HT-29 (cell line): ENCODE data around the gene SRSF2. TPM values are rescaled to one million over a fixed set of nuclear protein-coding genes. Genes with fewer than 3 reads are reported as not detected.
"Not testable (repeated sequence)": the region's sequence is repeated elsewhere in the genome, so short reads cannot be mapped to it uniquely, and the experiment has no call there.

Experiments
- DNase-seq: peaks from one replicate; pipeline ENCODE4 v3.0.0-alpha.2; 2015; ENCODE audit warnings: low spot score
- total RNA-seq: library from RNA; depleted of rRNA; stranded (reverse); fragments of >200 nt; shearing (Covaris generic); gene quantifications from 2 replicates; pipeline ENCODE4 v1.2.3, GENCODE V29; 2014

Gene SRSF2
- total RNA-seq, 1 experiment from 2014 or later = 1,245 TPM

DNA sequence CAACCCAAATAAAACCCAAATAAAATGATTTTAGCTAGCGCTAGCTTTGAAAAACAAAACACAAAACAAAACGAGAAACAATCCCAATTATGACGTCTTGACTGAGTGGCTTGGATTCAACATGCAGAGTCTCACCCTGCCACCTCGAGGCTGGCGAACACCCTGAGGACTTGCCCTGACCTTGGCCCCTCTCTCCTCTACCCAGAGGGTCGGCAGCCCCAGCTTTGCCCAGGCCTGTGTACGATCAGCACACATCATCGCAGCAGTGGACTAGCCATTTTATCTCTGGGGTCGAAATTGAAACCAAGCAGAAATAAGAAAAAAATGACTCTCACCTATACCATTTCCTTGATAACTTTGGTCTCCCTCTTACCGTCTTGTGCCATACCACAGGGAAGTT, 15.7 kb downstream of the SRSF2 start:
- DNase-seq = no peak

DNA sequence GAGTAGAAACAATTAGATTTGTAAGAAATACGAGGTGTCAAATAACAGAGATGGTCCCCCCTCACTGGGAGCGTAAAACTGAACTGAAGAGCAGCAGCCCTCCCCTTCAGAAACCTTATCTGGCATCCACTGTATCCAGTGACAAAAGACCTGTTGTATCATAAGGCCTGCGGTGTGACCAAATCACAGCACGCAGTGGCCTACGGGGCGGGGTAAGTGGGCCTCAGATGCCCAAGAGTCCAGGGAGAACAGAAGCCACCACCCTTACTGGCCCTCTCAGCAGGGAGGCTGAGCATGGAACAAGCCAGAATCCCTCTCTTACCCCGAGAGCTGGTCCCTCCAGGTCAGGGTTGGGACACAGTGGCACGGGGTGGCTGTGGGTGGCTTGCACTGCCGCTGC, 16.2 kb downstream of the SRSF2 start:
- no peak for DNase-seq

DNA sequence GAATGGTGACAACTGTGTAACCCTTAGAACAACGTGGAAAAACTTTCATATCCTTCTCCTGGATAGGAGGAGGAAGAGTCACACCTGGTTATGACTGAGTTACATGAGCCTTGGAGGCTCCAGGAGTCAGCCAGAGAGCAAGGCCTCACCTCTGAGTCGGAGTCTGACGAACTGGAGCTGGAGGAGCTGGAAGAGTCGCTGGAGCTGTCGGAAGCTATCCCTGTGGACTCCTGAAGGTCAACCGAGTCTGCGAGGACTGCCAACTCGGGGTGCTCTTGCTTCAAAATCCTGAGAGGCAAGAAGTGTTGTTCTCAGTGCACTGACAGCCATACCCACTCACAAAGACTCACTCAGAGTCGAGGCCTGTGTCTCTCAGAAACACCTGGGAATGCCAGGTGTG, 16.9 kb downstream of the SRSF2 start:
- no peak for DNase-seq

DNA sequence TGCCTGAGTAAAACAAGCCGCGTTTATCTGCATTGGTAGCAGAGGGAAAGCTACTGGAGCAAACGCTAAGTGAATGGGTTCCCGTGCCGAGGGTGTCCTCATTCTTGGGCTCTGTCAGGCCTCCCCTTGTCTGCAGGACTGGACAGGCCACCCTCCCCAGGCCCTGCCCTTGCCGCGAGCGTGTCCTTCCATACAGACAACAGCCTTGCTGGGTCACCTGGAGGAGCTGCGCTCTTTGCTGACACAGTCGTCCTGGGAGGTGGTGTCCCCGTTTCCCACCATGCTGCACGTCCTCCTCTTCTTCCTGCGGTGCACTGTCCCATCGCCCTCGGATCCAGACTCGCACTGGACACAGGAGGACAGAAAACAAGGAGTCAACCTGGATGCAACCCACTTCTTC, 18.6 kb downstream of the SRSF2 start:
- no peak for DNase-seq

DNA sequence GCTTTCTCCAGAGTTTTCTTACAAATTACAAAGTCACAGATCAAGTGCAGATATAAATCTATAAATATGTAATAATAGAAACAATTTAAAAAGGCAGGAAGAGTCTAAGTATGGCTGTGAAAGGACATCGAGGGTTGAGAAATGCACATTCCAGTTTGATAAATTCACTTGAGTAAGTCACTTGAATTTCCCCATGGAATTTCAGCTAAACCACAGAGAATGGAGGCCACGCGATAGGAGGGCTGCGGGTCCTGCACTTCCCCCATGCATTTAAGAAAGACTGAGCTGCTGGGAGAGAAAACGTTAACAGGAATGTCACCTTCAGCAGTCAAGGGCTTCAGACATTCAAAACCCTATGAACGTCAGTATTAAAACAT, 20.3 kb downstream of the SRSF2 start:
- DNase-seq = no peak

DNA sequence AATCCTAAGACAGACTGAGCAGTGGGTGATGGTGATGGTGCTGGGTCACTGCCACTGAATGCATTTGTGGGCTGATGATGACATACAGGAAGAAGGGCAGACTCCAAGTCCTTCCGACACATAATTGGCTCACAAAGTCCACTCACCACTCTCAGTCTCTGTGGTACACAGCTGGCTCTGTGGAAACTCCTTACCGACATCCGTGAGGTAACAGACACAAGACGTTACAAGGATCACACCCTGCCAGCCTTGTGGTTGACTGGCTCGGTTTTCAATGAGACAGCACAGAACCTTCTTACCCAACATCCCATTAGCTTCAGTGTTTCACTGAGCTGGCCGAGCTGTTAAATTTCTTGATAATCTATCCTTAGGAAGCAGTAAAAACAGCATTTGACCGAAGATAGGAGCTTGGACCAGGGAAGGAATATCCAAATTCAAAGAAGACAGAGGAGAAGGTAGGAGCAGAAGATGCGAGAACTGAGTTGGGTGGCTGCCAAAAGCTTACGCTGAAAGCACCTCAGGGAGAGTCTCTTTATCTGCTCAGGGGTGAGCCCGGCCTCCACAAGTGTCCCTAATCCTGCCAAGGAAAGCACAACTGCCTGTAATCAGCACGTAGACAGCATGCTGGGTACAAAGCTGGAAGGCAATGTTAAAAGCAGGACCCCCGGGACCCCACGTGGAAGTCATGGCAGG, 20.8 kb downstream of the SRSF2 start:
- DNase-seq = no peak

DNA sequence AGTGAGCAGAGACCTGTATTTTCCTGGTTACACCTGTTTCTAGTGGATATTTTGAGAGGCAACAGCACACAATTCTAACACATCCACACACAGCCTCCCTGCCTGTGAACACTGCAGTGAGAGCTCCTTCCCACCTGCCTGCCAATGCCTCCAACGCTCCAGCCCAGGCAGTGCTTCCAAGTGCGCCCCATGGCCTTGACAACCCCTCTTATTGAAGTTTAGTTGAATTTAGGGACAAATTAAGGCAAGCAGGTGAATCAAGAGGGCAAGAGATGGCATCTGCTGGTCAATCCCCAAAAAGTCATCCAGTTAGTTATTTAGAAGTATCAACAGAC, 21.7 kb downstream of the SRSF2 start:
- no peak for DNase-seq

DNA sequence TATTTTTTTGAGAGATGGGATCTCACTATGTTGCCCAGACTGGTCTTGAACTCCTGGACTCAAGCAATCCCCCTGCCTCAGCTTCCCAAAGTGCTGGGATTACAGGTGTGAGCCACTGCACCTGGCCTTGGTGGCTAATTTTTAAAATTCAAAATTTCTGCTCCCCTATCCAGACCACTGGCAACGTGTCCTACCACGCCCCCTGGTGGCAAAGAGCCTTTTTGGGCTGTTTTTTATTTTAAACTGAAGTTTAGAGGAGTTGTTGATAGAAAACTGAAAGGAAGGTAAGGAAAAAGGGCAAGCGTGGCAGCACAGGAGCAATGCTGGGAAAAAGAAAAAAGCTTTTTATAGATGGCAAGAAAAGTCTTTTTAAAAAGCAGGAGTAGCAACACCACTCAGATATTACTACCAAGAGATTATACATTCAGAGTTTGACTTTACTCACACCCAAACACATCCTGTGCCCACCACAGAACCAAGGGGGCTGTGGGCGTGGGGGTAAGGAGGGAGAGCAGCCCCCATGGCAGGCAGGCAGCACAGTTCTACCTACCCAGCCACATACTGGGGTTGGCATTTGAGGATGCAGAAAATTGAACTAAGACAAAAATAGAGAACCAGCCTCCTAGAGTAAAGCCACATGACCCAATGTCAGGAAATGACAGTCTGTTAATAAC, 22.2 kb downstream of the SRSF2 start:
- peak; percentile 58 for DNase-seq

DNA sequence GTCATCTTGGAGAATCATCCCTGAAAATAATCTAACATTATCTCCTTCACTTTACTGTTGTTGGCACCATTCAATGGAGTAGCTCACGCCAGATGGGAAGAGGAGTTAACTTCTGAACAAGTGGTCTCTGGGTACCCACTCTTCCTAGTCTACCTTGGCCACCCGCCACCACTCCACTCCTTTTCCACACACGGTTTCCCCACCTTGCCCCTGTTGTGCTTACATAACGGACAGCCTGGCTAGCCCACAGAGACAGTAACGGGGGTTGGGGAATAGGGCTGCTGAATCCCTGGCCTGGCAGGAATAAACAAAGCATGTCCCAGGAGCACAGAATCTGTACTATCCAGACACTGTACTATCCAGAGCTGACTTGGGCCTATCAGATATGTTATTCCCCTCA, 22.8 kb downstream of the SRSF2 start:
- DNase-seq = no peak

DNA sequence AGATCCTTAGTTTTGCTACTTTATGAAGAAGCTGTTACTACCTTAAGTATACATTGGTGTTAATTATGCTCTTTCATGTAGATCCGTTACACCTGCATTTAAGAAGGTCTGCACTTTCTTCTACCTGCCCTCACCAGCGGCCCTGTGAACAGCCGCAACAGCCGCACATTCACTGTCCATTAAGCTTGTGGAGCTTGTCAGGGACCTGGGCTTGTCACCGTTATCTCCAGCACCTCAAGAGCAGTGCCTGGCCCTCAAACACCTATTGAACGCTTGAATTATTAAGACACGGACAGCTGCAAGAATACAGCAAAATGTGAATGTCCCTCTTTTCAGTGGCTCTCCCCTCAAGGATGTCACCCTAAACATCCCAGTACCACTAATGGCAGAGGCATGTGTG, 23.4 kb downstream of the SRSF2 start:
- DNase-seq = no peak

DNA sequence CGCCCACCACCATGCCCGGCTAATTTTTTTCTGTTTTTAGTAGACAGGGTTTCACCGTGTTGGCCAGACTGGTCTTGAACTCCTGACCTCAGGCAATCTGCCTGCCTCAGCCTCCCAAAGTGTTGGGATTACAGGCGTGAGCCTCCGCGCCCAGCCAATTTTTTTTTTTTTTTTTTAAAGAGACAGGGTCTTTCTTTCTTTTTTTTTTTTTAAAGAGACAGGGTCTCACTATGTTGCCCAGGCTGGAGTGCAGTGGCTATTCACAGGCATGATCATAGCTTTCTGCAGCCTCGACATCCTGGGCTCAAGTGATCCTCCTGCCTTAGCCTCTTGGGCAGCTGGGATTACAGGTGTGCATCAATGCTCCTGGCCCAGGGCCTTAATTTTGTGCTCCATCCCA, 24.8 kb downstream of the SRSF2 start:
- DNase-seq = not testable (repeated sequence)

DNA sequence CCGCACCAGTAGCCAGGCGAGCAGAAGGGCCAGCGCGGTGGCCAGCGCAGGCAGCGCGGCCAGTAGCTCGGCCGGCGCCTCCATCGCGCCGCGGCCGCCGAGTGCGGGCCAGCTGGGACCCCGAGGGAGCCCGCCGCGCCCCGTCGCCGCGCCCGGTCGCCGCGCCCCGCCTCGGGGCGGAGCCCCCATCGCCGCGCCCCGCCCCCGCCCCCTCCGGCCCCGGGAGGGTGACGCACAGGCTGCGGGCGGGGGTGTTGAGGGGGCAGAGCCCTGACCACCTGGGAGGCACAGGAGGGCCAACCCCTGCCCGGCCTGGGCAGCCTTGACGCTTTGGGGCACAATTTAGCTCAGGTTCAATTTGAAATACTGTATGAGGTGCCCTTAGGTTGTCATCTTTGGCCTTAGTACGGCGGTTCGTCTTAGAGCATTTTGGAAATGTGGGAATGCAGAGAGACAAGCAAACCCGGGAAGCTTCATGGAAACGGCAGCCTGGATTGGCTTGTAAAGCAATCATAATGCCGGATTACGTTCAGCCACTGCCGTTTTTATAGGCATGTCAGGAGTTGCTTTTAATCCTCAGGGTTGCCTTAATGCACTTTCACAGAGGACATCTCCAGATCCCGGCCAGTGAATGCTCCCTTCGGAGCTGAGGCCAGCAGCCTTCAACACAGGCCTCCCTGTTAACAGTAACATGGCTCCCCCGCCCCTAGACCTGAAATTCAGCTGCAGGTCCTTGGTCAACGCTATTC, 26.1 kb downstream of the SRSF2 start, which contains the start of gene MXRA7:
Gene MXRA7 (minus strand): TSS at position 103 of the 749 bp plus-strand sequence. CDS start 19 bp downstream, at position 84.
- DNase-seq = peak; percentile 23

DNA sequence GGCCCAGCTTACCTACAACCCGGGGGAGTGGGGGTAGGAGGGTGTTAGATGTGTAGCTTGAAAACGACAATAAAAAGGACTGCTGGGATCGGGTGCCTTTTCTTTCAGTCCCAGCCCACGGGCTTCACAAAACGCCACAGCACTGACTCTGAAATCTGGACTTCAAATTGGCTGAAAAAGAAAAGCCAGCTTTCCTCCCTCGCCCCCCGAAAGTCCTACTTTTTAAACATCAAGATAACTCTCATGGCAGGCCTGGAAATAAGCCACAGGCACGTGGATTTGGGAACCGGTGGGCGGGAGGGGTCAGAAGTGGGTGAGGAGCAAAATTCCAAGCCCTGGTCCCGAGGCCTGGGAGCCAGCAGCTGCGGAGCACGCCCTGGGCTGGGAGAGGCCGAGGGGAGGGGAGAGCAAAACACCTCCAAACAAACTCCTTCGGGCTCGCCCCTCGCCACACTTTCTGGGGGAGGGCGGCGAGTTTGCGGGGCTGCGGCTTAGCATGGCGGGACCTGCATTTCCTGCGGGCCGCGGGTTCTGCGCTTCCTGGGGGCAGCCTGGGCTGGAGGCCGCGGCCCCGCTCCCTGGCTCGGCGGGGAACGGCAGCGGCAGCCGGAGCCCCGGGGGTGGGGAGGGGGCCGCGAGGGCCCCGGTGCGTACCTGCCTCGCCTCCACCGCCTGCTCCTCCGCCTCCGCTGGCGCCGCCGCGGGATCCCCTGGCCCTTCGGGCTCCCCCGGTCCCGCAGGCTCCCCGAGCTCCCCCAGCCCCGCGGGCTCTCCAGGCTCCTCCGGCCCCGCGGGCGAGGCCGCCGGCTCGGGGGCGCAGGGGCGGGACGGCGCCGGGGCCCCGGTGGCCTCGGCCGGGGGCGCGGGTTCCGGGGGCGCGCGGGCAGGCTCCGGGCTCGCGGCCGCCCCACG, 26.9 kb downstream of the SRSF2 start:
- DNase-seq = not testable (repeated sequence)

DNA sequence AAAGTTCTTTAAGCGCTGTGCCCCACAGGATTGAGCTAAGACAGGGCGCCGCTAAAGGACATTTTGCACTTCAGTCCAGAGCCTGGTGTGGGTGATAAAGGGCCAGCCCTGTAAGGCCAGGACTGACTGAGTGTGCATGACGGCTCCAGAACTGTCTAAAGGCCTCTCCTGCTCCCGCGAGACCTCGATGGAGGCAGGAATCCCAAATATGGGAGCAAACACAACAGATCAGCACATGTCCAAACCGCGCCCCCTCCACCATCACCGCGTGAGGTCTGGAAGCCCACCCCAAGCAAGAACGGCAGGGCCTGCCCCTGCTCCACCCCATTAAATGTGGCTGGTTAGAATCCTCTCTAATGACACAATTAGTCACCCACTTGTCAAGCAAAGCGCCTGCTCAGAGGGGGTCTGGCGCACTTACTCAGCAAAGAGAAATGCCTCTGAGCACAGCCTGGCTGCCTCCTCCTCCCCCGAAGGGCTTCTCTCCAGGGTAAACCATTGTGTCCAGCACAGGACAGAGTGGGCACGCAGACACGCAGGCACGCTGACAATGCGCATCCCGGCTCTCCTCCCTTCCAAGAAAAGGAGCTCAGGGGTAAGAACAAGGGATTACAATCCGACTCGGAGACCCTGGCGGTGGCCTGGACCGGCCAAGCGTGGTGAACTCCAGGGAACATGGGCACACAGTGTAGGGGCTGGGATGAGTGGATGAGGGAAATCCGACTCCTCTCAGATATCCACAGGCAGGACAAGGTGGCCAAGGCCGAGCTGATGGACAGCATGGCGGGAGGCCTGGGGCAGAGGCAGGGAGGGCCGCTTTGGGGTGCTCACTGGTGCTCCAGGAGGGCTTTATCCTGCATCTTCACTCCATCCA, 27.8 kb downstream of the SRSF2 start:
- DNase-seq = no peak

DNA sequence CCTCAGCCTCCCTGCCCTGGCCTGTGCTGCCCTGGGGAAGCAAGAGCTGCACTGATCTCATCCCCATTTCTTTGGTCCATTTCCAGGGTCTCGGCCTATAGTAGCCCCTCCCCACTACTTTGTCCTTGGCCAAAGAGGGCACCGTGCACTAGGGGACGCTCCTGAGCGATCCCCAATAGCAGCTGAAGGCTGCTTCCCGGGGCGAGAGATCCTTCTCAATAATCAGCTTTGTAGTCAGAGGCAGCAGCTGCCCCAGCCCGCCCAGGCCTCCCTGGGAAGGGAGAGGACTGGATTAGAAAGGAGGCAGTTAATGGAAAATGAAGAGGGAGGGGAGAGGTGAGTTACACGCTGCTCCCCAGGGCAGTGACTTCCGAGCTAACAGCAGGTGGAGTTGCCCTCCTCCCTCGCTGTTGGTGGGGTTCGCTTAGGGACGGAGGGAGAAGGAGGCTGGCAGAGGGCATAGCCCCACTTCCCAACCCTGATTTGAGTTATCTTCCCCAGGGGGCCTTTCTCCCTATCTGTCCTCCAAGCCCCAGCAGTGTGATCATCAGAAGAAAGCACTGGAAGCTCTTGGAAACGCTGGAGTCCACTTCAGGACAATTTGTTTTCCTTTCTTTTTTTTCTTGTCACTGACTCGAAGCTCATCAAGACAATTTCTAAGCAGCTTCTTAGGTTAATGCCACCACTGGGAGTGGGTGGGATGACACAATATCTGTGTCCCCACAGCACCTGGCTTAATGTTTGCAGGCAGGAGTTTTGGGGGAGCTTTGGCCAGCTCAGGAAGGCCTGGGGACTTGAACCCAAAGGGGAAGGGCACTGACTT, 28.9 kb downstream of the SRSF2 start:
- DNase-seq = no peak

DNA sequence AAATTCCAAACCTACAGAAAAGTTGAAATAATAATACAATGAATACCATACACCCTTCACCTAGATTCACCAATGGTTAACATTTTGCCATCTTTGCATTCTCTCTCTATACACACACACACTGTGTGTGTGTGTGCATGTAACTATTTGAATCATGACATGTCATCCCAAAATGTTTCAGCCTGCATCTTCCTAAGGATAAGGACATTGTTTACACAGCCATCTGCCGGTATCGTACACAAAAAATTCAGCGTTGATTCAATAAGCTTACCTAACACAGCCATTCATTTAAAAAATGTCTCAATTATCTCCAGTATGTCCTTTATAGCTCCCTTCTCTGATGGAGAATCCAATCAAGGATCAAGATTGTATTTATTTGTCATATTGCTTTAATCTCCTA, 30.3 kb downstream of the SRSF2 start:
- no peak for DNase-seq

DNA sequence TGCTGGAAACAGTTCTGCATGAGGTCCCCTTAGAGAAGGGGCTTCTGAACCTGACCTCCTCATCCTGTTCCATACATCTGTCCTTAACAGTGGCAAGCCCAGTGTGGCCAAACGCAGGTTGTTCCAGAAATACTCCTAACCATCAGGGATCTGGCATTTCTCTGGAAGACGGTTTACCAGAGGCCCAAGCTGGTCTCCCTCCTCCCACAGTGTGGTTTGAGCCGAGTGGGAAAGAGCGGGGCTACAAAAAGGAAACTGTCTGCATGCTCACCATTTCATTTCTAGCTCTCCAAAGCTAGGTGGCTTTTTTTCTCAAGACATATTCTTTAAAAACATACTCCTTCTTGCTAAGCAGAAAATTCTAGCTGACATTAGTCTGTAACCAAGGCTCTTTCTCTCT, 32.3 kb downstream of the SRSF2 start:
- no peak for DNase-seq

DNA sequence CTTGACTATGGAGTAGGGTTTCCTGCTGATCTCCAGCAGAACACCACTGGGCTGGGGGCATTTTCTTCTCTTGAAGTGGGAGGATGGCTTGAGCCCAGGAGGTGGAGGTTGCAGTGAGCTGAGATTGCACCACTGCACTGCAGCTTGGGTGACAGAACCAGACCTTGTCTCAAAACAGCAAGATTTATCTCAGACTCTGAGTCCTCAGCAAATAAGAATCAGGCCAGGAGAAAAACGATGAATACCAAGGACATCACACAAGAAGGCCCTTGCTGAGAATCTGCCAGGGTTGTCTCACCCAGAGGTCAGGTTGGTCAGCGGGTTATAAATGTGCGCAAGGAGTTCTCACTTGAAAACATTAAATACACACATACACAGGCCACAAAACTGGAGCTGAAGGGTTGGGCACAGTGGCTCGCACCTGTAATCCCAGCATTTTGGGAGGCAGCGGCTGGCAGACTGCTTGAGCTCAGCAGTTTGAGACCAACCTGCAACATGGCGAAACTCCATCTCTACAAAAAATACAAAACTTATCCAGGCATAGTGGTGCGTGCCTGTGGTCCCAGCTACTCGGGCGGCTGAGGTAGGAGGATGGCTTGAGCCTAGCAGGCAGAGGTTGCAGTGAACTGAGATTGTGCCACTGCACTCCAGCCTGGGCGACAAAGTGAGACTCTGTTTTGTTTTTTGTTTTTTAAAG, 34.0 kb downstream of the SRSF2 start:
- DNase-seq = no peak

DNA sequence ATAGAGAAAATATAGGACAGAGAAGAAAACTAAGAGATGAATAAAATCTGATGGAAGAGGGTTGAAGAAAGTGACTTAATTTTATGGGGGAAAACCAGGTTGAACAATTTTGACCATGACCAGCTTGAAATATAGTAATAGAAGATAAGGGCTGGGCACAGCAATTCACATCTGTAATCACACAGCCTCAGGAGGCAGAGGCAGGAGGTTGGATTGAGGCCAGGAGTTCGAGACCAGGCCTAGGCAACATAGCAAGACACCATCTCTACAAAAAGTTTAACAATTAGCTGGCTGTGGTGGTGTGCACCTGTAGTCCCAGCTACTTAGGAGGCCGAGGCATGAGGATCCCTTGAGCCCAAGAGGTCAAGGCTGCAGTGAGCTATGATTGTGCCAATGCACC, 35.1 kb downstream of the SRSF2 start:
- no peak for DNase-seq
